Stimulated activated CD4-positive, alpha-beta T cell treated with anti-CD3 and anti-CD28 coated beads, Interleukin-4, amount 100 ng/mL, for 1 hour (primary cell): ENCODE measurements around the gene PIK3CG.
"Not testable (repeated sequence)": the region's sequence is repeated elsewhere in the genome, so short reads cannot be mapped to it uniquely, and the experiment has no call there.

Experiments used
- DNase-seq: peaks from one replicate; pipeline ENCODE4 v3.0.0-alpha.2; 2020

Gene PIK3CG

DNA sequence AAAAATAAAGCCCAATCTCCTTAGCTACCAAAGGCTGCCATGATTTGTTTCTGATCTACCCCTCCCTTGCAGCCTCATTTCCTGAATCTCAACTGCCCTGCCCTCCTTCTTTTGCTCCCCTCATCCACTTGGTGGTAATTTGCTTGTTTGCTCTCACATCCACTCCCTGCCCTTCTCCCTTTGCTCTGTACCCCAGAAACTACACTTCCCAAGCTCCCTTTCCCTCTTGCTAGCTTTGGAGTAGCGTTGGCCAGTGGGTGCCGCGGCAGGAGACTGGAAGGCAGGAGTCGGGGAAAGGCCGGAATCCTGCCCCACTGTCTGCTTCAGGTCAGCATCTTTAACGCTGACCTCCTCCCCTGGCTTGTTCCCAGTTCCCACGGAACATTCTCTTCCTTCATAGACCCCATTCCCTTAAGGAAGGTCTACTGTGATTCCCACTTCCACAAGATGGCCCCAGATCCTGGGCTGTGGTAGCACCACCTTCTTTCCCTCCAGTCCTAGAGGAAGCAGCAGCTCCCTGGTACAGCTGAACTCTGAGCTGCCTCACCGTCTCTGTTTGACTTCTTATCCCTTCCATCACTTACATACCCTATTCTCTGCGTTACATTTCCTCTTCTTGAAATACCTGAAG is 79.1 kb downstream of the PIK3CG start:
- no peak for DNase-seq

DNA sequence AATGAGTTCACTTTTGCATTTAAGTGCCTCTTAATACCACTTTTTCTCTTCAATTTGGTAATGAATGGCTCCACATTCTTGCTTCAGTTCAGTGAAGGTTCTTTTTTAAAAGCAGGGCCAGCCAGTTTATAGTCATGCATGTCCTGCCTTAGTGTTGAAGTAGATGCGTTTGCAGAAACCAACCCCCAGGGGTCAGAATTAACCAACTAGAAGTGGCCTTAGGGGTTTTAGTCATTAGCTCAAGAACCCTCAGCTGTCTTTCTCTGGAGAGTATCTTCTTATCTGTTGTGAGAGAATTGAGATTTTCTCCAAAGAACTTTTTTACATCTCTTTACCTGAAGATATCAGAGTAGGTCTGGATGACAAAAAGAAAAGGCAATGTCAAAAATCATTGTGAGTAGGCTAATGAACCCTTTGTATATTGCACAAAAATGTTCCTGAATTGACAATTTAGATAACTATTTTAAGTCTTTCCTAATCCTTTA is 82.2 kb downstream of the PIK3CG start:
- DNase-seq = no peak

DNA sequence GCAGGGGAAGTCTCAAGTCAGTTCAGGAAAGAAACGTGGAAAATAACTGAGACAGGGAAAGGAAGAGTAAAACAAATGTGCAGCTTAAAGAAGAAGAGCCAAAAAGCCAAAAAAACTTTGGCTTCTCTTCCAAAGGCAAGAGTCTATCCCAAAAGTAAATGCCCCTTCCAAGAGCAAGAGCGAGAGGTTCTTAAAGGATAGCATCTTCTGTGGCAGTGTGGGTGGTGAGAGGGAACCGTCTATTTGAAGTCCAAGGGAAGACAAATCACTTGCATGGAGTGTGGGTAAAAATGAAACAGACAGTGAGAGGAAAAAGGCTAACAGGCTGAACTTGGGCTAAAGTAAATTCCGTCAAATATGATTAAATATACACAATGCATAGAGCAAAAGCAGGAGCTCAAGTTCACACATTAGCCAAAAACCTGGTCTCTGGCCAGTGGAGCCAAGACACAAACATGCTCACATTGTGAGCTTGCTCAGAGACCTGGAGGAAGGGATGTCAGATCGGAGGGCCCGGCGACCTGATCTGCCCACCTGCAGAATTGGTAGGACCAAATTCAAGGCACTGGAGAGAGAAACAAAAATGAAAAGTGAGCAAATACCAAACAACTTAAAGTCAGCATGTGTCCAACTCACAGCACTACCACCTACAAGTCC is 87.0 kb downstream of the PIK3CG start:
- DNase-seq = no peak

DNA sequence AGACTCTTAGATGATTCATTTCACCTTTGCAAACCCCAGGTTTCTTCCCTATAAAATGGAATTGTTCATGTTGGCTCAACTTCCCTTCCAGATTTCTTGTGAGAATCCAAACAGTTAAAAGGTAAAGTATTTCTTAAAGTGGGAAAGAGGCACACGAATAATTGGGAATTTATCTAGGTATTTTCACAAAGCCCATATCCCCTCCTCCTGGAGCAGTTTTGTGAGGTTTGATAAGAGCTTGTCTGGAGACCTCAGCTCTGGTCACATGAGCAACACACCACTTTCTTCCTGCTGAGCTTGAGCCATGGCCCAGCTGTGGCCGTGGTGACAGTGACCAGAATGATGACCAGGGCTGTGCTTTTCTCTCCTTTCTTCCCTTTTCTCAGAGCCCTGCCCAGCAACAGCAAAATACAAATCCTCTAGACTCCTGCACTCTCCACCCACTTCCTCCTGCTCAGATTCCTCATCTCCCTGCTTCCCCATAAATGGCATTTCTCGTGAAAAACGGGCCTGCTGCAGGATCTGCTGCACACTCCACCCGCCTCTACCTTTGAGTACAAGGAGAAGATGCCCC is 87.7 kb downstream of the PIK3CG start:
- no peak for DNase-seq

DNA sequence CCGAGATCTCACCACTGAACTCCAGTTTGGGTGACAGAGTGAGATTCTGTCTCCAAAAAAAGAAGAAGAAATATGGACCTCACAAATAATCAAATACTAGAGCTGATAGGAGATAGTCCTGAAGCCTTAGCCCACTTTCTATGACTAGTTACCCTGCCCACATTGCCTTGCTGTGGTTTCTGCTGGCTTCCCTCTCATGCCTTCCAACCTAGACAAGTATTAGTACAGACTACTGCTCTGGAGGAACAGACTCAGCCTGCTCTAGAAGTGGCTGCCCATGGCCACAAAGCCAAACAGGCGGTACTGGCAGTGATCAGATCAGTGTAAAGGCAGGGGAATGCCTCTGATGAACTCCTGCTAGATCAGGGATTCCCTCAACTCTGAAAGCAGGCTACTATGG is 89.8 kb downstream of the PIK3CG start:
- no peak for DNase-seq

DNA sequence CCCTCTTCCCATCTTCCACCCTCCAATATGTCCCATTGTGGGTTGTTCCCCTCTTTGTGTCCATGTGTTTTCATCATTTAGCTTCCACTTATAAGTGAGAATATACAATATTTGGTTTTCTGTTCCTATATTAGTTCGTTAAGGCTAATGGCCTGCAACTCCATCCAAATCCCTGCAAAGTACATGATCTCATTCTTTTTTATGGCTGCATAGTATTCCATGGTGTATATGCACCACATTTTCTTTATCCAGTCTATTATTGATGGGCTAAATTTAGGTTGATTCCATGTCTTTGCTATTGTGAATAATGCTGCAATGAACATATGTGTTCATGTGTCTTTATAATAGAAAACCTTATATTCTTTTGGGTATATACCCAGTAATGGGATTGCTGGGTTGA is 90.8 kb downstream of the PIK3CG start:
- not testable (repeated sequence) for DNase-seq
